GM12878 (cell line): ENCODE measurements around the gene GABBR2.

Experiments
- CHD2 ChIP-seq: IDR thresholded peaks from 2 replicates; pipeline ENCODE4 v1.6.1; 2011; ENCODE audit warnings: low read depth, low read length, improper control_type of control experiment, borderline replicate concordance
- DPF2 ChIP-seq: fragments of 450-650 bp; IDR thresholded peaks from 2 replicates; pipeline ENCODE4 v1.6.1; 2017; ENCODE audit warnings: mild to moderate bottlenecking
- ETV6 ChIP-seq, 2 experiments: fragments of 450-650 bp in 1 of 2; IDR thresholded peaks in 1 of 2; conservative IDR thresholded peaks in 1 of 2; 2 replicates each; pipeline ENCODE4 v1.6.1; 2014; ENCODE audit warnings: antibody characterized with exemption in 1 of 2, borderline replicate concordance in 1 of 2, low read depth in 1 of 2, mild to moderate bottlenecking in 1 of 2, moderate library complexity in 1 of 2
- EZH2 ChIP-seq: IDR thresholded peaks from 2 replicates; pipeline ENCODE4 v1.6.1; 2012; ENCODE audit warnings: low read depth, mild to moderate bottlenecking, control low read depth, inconsistent platforms, low read length, borderline replicate concordance; ENCODE audit not compliant: control insufficient read depth
- GABPA ChIP-seq: IDR thresholded peaks from 2 replicates; pipeline ENCODE4 v1.6.1; 2014; ENCODE audit warnings: antibody characterized with exemption, low read depth, mild to moderate bottlenecking, inconsistent platforms
- JUND ChIP-seq: IDR thresholded peaks from 2 replicates; pipeline ENCODE4 v1.6.1; 2012; ENCODE audit warnings: low read depth, mild to moderate bottlenecking, low read length, improper control_type of control experiment, moderate library complexity
- NFYA ChIP-seq: IDR thresholded peaks from 2 replicates; pipeline ENCODE4 v1.6.1; 2011; ENCODE audit warnings: low read depth, mild to moderate bottlenecking, low read length, improper control_type of control experiment, borderline replicate concordance
- RBBP5 ChIP-seq: fragments of 200-600 bp; sonication (generic); conservative IDR thresholded peaks from 2 replicates; pipeline ENCODE4 v1.6.1; 2016
- SUZ12 ChIP-seq: fragments of 200-600 bp; sonication (generic); IDR thresholded peaks from one replicate; pipeline ENCODE4 v1.6.1; 2018; ENCODE audit warnings: antibody characterized with exemption, mild to moderate bottlenecking; ENCODE audit not compliant: unreplicated experiment
- YY1 ChIP-seq: IDR thresholded peaks from 2 replicates; pipeline ENCODE4 v1.6.1; 2011; ENCODE audit warnings: low read depth, mild to moderate bottlenecking, low read length
- TF ChIP-seq, protein P1 (sequence below), 3 experiments: IDR thresholded peaks in 2 of 3; conservative IDR thresholded peaks in 1 of 3; 2 replicates each; pipeline ENCODE4 v1.5.1; 2011; ENCODE audit warnings: low read depth in 3 of 3, low read length in 3 of 3, mild to moderate bottlenecking in 3 of 3, control low read depth in 2 of 3, moderate library complexity in 2 of 3, inconsistent platforms in 1 of 3, mixed read lengths in 1 of 3; ENCODE audit not compliant: control insufficient read depth in 2 of 3, insufficient read depth in 1 of 3; ENCODE audit errors: extremely low read depth in 1 of 3
- TF ChIP-seq, protein P2 (sequence below): fragments of 450-650 bp; IDR thresholded peaks from 2 replicates; pipeline ENCODE4 v1.6.1; 2018; ENCODE audit warnings: mild to moderate bottlenecking, low read depth, moderate library complexity; ENCODE audit not compliant: partially characterized antibody
- TF ChIP-seq, protein P3 (sequence below): fragments of 450-650 bp; IDR thresholded peaks from 2 replicates; pipeline ENCODE4 v1.6.1; 2014; ENCODE audit warnings: mild to moderate bottlenecking

DNA sequence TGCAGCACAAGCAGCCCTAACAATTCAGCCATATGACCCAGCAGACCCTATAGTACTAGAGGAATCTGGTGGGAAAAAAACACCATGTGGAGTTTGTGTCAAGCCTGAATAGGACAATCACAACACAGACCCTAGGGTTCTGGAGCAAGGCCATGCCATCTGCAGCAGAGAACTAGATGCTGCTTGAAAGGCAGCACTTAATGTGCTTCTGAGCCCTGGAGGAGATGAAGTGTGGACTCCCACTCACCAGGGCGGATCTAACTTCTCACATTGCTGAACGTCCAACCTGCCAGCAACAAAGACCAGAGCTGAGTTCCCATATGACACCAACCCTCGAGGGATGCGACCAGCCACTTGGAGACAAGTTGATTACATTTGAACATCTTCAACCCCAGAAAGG lies 43.2 kb downstream of the GABBR2 start:
- no peak for TF ChIP-seq RBBP5
- TF ChIP-seq, protein P1, sequence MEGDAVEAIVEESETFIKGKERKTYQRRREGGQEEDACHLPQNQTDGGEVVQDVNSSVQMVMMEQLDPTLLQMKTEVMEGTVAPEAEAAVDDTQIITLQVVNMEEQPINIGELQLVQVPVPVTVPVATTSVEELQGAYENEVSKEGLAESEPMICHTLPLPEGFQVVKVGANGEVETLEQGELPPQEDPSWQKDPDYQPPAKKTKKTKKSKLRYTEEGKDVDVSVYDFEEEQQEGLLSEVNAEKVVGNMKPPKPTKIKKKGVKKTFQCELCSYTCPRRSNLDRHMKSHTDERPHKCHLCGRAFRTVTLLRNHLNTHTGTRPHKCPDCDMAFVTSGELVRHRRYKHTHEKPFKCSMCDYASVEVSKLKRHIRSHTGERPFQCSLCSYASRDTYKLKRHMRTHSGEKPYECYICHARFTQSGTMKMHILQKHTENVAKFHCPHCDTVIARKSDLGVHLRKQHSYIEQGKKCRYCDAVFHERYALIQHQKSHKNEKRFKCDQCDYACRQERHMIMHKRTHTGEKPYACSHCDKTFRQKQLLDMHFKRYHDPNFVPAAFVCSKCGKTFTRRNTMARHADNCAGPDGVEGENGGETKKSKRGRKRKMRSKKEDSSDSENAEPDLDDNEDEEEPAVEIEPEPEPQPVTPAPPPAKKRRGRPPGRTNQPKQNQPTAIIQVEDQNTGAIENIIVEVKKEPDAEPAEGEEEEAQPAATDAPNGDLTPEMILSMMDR (IDR thresholded peaks at IDR 0.05 in 2 of 3, conservative IDR thresholded peaks at IDR 0.05 in 1 of 3; ENCODE audit: control insufficient read depth in 2 of 3, extremely low read depth in 1 of 3, insufficient read depth in 1 of 3, low read depth in 3 of 3, low read length in 3 of 3) = no peak
- TF ChIP-seq DPF2 = no peak
- TF ChIP-seq JUND = no peak
- no peak for TF ChIP-seq YY1
- TF ChIP-seq CHD2 = no peak
- TF ChIP-seq, protein P2, sequence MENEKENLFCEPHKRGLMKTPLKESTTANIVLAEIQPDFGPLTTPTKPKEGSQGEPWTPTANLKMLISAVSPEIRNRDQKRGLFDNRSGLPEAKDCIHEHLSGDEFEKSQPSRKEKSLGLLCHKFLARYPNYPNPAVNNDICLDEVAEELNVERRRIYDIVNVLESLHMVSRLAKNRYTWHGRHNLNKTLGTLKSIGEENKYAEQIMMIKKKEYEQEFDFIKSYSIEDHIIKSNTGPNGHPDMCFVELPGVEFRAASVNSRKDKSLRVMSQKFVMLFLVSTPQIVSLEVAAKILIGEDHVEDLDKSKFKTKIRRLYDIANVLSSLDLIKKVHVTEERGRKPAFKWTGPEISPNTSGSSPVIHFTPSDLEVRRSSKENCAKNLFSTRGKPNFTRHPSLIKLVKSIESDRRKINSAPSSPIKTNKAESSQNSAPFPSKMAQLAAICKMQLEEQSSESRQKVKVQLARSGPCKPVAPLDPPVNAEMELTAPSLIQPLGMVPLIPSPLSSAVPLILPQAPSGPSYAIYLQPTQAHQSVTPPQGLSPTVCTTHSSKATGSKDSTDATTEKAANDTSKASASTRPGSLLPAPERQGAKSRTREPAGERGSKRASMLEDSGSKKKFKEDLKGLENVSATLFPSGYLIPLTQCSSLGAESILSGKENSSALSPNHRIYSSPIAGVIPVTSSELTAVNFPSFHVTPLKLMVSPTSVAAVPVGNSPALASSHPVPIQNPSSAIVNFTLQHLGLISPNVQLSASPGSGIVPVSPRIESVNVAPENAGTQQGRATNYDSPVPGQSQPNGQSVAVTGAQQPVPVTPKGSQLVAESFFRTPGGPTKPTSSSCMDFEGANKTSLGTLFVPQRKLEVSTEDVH = no peak
- TF ChIP-seq NFYA = no peak
- no peak for TF ChIP-seq EZH2
- no peak for TF ChIP-seq GABPA
- no peak for TF ChIP-seq SUZ12
- TF ChIP-seq ETV6 (conservative IDR thresholded peaks at IDR 0.05 in 1 of 2, IDR thresholded peaks at IDR 0.05 in 1 of 2; ENCODE audit: borderline replicate concordance in 1 of 2, low read depth in 1 of 2) = no peak
- TF ChIP-seq, protein P3, sequence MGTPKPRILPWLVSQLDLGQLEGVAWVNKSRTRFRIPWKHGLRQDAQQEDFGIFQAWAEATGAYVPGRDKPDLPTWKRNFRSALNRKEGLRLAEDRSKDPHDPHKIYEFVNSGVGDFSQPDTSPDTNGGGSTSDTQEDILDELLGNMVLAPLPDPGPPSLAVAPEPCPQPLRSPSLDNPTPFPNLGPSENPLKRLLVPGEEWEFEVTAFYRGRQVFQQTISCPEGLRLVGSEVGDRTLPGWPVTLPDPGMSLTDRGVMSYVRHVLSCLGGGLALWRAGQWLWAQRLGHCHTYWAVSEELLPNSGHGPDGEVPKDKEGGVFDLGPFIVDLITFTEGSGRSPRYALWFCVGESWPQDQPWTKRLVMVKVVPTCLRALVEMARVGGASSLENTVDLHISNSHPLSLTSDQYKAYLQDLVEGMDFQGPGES = no peak
